Measurements from ENCODE around the gene RPAIN.
A peak's percentile ranks its signal among the peaks of the same experiment; 100 is the strongest.
"Not testable (repeated sequence)": the region's sequence is repeated elsewhere in the genome, so short reads cannot be mapped to it uniquely, and the experiment has no call there.

Gene RPAIN

DNA sequence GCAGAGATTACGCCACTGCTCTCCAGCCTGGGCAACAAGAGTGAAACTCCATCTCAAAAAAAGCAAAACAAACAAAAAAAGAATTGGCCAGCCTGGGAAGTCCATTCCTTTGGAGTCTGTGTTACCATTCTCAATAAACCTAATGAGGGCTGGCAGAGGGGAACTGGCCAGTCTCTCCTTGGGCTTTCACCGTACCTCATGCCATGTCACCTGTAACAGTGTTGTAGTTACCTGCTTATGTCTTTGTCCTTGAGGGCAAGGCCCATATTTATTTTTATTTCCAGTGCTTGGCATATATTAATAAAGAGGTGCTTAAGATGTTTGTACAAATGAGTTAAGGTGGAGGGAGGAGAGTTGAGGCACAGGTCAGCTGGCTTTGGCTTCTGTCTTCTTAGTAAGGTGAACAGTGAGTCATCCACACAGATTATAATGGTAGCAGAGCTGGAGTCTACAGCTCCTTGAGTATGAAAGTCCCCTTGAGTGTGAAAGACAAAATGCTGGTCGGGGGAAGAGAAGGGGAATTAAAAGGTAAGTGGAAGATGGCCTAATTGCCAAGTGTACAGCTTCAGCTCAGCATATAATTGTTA is 10.5 kb downstream of the RPAIN start:
- DNase-seq, result no peak

DNA sequence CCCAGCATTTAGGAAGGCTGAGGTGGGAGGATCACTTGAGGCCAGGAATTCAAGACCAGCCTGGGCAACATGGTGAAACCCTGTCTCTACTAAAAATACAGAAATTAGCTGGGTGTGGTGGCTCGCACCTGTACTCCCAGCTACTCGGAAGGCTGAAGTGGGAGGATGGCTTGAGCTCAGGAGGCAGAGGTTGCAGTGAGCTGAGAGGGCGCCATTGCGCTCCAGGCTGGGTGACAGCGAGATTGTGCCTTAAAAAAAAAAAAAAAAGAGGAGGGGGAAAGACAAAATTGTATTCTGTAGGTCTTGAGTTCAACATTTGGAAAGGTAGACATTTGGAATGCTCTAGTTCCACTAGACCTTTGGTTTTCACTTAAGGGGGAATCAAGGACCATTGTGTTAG is 11.3 kb downstream of the RPAIN start:
- not testable (repeated sequence) for DNase-seq

DNA sequence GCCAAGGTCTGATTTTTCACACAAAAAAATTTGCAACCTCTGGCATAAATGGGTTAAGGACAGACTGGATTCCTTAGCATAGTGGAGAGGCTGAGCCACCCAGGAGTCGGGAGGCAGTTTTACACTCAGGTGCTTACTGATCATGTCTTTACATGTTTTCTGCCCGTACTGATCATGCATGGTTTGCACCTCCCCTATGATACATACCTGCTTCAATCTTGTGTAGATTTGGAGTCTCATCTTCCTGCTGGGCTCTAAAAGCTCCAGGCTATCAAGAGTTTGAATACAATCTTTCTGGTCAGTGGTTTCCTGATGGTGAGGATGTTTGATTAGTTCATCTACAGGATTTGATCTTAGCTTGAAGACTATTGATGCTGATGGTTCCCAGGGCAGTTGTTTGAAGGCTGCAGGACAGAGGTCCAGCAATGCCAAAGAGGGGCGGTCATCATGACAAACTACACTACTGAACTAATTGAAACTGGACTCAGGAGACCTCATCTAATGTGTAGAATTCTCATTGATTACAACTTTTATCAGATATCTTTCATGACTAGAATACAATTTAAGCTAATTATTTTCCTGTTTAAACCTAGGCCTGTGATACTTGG is 12.1 kb downstream of the RPAIN start:
- no peak for DNase-seq

DNA sequence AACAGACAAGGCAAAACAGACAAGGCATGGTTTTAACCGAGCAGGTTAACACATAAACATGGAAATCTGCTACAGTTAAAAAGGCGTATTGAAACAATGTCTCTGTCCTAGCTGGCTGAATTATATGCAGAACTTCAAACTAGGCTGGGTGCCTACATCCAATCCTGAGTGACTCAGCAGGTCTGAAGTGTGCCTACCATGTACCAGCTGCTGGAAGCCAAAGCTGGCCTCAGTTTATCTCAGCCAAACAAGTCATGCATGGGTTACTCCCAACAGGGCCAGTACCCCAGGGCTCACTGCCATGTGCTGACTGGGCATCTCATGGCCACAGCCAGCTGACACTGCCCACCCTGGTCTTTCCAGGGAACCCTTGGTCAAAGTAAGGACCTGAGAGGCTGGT is 15.0 kb downstream of the RPAIN start:
- no peak for DNase-seq

DNA sequence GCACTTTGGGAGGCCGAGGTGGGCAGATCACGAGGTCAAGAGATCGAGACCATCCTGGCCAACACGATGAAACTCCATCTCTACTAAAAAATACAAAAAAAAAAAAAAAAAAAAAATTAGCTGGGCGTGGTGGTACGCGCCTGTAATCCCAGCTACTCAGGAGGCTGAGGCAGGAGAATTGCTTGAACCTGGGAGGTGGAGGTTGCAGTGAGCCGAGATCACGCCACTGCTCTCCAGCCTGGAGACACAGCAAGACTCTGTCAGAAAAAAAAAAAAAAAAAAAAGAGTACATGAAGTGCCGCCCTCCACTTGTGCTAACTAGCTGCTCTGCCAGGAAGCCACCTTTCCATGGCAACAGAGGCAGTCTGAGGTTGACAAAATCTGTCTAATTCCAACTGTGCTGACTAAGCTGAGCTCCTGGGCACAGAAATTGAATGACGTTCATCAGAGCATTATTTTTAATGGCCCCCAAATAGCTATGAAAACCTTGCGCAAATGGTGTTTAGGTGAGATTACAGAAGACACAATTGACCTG is 15.9 kb downstream of the RPAIN start:
- DNase-seq, result not testable (repeated sequence)

DNA sequence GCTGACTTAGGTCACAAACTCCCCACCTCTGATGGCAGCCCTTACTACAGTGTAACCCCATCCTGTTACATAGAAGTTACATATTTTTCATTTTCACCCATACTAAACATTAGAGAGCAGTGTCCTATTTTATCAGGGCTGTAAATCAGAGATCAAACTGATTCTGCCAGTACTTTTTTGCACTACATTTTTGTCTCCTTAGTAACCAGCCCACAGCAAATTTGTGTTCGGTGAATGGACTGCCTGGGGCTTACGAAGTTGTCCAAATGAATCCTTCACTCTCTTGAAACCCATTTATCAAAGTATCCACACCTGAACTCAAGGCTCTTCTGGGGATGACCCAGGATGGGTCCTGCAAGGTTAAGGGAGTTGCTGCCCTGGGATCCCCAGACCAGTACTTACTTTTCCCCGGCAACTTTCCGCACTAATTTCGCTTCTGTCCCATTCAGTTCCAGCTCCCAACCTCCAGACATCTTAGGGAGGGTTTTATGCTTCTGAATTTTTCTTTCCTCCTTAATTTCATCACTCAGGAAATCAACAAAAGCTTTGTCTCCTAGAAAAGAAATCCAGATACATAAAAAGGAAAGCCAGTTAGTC is 17.8 kb downstream of the RPAIN start:
- peak; percentile 18 for DNase-seq

DNA sequence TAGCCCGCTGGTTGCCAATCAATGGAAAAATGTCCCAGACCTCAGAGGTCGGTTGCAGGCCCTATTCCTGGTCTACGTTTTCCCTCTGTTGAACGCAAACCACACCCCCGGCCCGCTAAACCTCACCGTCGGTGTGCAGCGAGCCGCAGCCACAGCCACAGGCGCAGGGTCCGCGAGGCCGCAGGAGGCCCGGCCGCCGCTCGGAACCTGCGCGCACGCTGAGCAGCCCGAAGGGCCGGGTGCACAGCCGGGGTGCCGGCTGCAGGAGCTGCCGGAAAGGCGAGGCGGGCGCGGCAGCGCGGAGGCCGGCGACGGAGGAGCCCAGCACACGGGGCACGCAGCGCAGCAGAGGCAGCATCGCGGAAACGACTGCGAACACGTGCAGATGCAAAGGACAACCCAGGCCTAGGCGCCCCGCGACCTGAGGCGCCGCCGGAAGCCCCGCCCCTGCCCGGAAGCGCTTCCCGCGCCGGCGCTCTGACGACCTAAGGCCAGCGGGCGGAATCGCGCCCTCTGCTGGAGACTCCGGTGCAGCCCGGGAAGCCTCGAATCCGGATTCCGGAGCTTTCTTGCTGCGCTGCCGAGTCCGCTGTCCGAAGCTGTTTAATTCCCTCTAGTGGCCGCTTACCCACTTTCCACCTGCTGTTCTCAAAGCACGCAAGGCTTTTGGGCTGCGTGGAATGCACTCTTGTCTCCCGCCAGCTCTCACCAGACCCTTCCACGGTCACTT is 18.9 kb downstream of the RPAIN start, which contains the start of gene C1QBP:
C1QBP (minus strand) TSS at position 440 of the 730 bp plus-strand sequence; CDS start at position 358, 82 bp downstream.
- DNase-seq, result peak; percentile 89

DNA sequence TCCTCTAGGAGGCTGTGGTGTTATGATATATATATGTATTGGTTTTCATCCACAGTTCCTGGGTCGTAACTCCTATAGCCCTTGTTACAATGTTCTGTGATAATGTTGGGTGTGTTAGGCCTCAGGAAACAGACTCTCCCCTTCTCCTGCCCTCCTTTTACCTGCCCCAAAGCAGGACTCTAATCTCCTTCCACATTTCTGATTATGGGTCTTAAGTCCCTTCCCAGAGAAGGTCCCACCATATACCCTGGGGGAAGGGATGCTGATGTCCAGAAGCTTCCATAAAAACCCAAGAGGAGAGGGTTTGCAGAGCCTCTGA is 19.4 kb downstream of the RPAIN start:
- DNase-seq, result no peak

DNA sequence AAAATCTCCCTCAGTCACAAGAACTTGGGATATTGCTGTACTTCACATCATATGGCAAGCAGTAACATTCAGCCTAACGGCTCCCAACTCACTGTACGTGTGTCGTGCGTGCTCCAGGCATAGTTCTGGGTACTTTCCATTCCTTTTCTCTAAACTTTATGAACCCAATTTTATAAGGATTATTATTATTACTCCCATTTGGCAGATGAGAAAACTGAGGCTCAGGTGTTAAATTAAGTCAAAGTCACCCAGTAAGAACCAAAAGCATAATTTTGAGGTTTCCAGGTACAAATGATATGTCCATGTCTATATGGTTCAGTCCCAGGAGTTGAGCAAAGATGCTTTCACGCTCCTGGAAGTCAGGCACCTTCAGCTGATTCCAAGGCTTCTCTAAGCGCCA is 23.7 kb downstream of the RPAIN start:
- no peak for DNase-seq

DNA sequence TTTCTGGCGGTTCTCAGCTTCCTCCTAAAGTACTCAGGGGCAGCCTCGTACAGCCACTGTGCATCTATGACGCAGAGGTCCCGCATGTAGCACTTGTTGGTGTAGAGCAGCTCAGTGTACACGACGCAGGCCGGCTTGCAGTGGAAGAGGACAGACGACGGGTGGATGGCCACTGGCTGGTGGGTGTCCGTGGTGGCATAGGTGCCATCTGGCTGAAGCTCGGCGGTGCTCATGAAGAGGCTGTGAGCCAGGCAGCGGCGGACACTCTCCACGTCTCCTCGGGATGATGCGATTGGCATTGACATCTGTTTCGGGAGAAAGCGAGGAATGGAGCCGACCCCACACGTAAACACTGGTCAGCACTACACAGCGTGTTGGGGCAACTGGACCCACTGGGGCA is 24.2 kb downstream of the RPAIN start:
- no peak for DNase-seq

DNA sequence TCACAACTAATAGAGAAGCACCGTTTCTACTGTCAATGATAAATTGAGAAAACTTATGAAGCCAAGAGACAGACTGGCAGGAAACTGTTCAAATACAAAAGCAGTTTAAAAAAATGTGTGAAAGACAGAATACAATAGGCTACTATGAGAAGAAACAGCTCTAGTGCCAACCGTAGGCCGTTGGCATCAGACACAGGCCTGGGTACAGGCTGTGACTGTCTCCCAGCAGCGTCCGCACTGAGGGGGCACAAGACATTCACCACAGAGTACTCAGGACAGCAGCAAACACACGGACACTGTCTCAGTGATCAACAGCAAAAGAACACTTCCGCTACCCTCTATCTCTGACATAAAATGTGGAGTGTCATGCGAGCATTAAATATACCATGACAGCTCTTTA is 26.8 kb downstream of the RPAIN start:
- no peak for DNase-seq

DNA sequence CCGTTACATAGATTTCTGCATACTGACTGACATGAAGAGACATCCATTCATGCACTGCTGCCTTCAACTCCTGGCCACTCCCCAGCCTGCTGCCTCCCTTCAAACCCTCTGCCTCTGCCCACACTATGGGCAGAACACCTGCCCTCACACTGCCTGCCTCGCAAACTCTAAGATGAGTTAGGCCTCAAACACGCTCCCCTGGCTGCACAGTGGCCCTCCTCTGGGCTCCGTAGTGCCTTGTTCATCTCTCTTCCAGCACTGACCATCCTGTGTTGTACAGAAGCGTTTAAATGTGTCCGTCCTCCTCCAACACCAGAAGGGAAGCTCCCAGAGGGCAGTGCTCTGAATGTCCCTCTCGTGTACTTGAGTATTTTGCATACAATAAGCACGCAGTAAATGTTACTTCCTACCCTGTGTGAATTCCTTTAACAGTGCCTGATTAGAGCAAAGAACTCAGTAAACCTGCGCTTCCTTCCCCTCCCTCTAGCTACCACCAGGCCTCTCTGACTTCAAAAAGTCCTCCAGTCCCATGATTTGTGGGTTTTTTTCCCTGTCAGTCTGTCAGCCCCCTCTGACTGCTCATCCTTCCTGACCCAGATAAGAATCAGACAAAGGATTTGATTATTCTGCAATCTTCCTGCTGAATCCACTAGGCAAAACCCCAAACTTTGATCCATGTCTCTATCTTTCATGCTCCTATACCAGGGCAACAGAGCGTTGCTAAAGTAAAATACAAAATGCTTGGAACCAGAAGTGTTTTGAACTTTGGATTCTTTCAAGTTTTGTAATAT is 44.9 kb downstream of the RPAIN start:
- no peak for DNase-seq

DNA sequence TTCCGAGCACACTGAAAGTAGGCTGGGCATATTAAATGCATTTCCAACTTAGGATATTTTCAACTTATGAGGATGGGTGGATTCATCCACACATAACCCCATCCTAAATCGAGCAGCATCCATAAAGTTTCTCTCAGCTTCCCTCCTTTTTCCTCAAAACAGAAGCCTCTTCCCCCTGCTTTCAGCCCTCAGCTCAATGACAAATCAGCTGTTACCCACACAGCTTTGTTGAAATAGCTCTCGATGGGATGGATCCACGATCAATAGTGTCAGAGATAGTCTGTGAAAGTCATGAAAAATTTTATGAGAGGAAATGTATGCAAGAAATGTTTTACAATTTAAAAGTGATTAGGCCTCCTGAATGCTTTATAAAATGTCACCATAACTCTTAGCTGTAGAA is 46.3 kb downstream of the RPAIN start:
- DNase-seq, result no peak

DNA sequence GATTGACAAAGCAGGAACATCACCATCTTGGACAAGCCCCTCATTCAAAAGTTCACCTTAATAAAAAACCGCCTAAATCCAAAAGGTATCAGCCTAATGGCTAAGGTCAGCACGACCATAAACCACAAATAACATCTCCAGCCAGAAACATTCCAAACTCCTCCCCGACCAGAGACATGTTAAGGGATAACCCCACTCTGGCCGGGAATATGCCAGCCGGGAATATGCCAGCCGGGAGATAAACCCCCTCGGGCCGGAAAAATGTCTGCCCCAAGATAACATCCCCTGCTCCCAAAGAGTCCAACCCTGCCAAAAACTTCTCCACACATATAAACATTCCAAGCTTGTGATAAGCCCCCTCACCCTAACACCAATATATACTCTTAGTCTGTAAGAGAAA is 47.4 kb downstream of the RPAIN start:
- no peak for DNase-seq

DNA sequence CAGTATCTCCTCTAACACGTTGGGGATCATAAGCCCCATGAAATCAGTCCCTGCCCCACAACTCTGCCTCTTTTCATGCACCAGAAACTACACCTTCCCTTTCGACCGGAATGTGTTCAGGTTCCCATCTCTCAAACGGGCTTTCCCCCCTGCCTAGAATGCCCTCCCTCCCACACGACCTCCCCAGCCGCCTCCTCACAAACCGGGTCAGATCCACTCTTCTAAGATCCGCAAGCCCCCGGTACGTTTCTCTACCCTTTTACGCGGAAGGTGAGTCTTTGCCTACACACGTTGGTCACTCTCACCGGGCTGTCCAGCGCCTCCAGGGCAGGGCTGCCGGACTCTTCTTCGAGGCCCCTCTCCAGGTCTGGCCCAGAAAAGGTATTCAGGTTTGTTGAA is 48.1 kb downstream of the RPAIN start:
- DNase-seq, result no peak

DNA sequence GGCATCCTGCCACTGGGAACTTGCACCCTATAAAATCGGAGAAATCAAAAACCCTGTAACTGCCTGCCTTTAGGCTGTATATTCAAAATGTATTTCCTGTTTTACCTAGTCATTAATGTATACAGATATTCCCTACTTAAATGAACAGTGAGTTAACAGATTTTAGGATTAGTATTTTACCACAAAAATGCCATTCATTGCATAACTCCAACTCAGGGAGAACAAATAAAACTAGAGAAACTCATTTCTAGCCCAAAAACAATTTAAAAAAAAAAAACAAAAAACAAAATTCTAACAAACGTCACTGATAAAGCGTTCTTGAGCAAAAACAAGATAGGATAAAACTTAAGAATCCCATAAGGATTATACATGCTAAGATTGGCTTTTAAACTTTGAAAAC is 52.5 kb downstream of the RPAIN start:
- no peak for DNase-seq

DNA sequence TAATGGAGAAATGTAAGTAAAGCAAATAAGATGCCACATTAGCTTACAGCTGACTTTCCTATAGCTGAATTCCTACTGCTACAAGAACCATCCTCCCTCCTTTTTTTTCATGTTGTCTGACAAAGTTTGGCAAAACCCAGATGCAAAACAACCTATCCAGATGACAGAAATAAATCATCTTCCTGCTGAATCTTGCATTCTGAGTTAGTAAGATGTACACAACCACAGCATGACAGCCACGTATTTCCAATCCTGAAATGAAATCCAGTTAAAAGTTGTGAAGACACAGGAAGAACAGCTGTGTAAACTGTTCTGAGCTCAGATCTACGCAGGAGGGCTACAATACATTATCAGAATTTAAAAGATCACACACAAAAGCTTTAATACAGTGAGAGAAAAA is 53.9 kb downstream of the RPAIN start:
- no peak for DNase-seq

DNA sequence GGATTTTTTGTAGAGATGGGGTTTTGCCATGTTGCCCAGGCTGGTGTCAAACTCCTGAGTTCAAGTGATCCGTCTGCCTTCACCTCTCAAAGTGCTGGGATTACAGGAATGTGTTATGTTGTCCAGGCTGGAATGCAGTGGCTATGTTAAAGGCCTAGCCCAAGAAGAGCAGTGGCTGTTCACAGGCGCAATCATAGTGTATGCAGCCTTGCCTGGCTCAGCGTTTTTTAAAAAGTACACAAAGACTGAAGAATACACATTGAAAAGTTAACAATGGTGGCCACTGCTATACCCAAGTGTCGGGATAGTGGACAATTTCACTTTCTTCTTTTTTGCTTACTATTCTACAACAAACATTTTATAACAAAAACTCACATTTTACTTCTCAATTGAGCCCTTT is 59.0 kb downstream of the RPAIN start:
- DNase-seq, result no peak

DNA sequence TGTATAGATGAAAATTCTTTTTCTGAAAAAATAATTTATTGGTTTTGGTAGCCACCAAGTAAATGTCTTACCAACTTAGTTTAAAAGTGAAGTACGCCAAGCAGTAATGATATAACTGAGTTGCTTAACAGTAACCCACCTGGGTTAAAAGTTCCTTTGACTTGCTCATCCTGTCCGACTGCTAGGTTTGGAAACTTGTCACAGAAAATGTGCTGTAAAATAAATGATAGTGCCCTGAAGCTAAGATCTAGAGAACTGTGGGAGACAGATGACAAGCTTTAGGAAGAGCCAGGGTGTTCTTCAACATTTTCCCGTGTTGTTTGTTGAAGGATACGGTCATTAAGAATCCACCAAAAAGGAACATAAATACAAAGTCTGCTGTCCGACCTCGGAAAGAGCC is 61.0 kb downstream of the RPAIN start:
- no peak for DNase-seq

DNA sequence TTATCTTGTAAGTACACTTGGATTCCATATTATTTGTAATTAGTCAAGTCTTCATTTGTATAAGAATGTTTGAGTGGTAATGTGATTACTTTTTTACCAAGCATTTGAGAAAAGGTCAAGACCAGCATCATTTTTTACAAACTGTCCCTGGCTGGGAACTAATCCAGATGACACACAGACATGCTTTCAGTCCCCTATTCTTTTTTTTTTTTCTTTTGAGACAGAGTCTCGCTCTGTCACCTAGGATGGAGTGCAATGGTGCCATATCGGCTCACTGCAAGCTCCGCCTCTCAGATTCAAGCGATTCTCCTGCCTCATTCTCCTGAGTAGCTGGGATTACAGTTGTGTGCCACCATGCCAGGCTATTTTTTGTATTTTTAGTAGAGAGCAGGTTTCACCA is 61.5 kb downstream of the RPAIN start:
- DNase-seq, result no peak
